Measurements from ENCODE around the gene HIBCH. TPM values are rescaled to one million over a fixed set of nuclear protein-coding genes. Genes with fewer than 3 reads are reported as not detected.
A peak's percentile ranks its signal among the peaks of the same experiment; 100 is the strongest.

Gene HIBCH
- total and polyA plus RNA-seq, 9 of the 15 experiments (the other 6 are each of a cell fraction or from before 2014, with no cell fraction given), result 17.0 to 65.4 (median 28.3) TPM

GRCh38 chr2:190334479-190335224, 15.0 kb upstream of the HIBCH start (continued):
- TF ChIP-seq NBN (IDR thresholded peaks at IDR 0.05; ENCODE audit: low read depth) (peak; percentile 63; the same call in 1 of the 2 replicates), SOX6 (IDR thresholded peaks at IDR 0.05) (peak; percentile 51), TAL1 (IDR thresholded peaks at IDR 0.05) (peak; percentile 42; the same call in 1 of the 2 replicates), E2F4 (CRISPR knock-in tag; IDR thresholded peaks at IDR 0.05; ENCODE audit: low read depth) (no peak), CBFA2T3 (IDR thresholded peaks at IDR 0.05) (peak; percentile 60), EP300 (IDR thresholded peaks at IDR 0.05; ENCODE audit: low read length) (peak; percentile 92), MNT (conservative IDR thresholded peaks at IDR 0.05) (peak in 1 of 2 experiments; percentile 24; a peak in 1 of 4 replicates), RBM25 (IDR thresholded peaks at IDR 0.05; ENCODE audit: low read depth, low read length, severe bottlenecking) (no peak), ZBTB2 (IDR thresholded peaks at IDR 0.05) (no peak), HMGXB4 (CRISPR knock-in tag; IDR thresholded peaks at IDR 0.05) (no peak), FOXM1 (IDR thresholded peaks at IDR 0.05; ENCODE audit: low read depth) (0 out of 2 replicates have a peak, but pooled peaks have one; percentile 21), FOXM1 (CRISPR knock-in tag; IDR thresholded peaks at IDR 0.05; ENCODE audit: low read depth) (no peak), SMARCC2 (IDR thresholded peaks at IDR 0.05; ENCODE audit: low read depth) (peak; percentile 46; the same call in 1 of the 2 replicates), IRF9 (tag; IDR thresholded peaks at IDR 0.05) (no peak), SUPT5H (IDR thresholded peaks at IDR 0.05) (0 out of 2 replicates have a peak, but pooled peaks have one; percentile 38), POLR2H (tag; IDR thresholded peaks at IDR 0.05; ENCODE audit: low read depth) (peak; percentile 39; the same call in 1 of the 2 replicates), TEAD4 (IDR thresholded peaks at IDR 0.05; ENCODE audit: low read length) (peak; percentile 42; the same call in 1 of the 2 replicates), TEAD4 (CRISPR knock-in tag; IDR thresholded peaks at IDR 0.05; ENCODE audit: borderline replicate concordance) (no peak), SMARCE1 (IDR thresholded peaks at IDR 0.05) (peak; percentile 64)

Data from K562 (cell line).